ENCODE data around the gene KRTAP5-3.
"Not testable (repeated sequence)": the region's sequence is repeated elsewhere in the genome, so short reads cannot be mapped to it uniquely, and the experiment has no call there.

Gene KRTAP5-3

DNA sequence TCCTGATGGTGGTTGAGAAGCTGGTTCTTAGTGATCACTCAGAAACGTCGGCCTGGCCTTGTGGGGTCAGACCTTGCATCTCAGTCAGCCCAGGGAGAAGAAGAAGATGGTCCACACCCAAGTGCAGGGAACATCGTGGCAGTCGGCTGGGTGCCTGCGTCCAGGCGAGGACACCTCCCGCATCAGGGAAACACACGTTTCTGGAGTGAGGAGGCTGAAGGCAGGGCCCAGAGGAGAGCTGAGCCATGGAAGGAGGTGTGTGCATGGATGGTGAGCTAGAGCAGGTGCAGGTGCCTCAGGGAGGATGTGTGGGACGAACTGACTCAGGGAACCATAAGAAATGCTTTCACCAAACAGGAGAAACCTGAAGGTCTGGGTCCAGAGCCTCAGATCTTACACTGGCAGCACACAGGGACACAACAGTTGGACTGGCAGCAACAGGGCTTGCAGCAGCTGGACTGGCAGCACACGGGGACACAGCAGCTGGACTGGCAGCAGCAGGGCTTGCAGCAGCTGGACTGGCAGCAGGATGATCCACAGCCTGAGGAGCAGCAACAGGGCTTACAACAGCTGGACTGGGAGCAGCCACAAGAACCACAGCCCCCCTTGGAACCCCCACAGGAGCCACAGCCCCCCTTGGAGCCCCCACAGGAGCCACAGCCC lies 10.8 kb downstream of the KRTAP5-3 start:
- H2AFZ ChIP-seq (ENCODE audit: low read length), result no peak overlapping the region
- no peaks in the 10 kb centered on the region for H4K20me1 ChIP-seq (ENCODE audit: insufficient read depth, low read length, poor library complexity, severe bottlenecking)
- H3K4me3 ChIP-seq (ENCODE audit: low read length, poor library complexity, severe bottlenecking), result no peak overlapping the region
- H3K27me3 ChIP-seq (ENCODE audit: insufficient read depth, low read length, poor library complexity, severe bottlenecking), result no peaks in the 10 kb centered on the region
- H3K9me3 ChIP-seq (ENCODE audit: insufficient read depth, low read depth, low read length), result no peaks in the 10 kb centered on the region
- no peaks in the 10 kb centered on the region for H3K9me2 ChIP-seq (replicated peaks; ENCODE audit: low read depth, low read length)
- no peaks in the 10 kb centered on the region for H3K4me1 ChIP-seq (ENCODE audit: insufficient read depth, low read length, poor library complexity, severe bottlenecking)
- no peaks in the 10 kb centered on the region for H3F3A ChIP-seq (ENCODE audit: low read depth)
- no peak overlapping the region for H3K9ac ChIP-seq (ENCODE audit: low read depth, low read length, poor library complexity, severe bottlenecking)
- no peak overlapping the region for H3K4me2 ChIP-seq (ENCODE audit: low read depth, low read length, poor library complexity, severe bottlenecking)
- H3K36me3 ChIP-seq (ENCODE audit: insufficient read depth, low read length), result no peaks in the 10 kb centered on the region
- H3K79me2 ChIP-seq (ENCODE audit: insufficient read depth, low read length), result no peaks in the 10 kb centered on the region
- no peak for TF ChIP-seq EZH2phosphoT487 (IDR thresholded peaks at IDR 0.05; ENCODE audit: borderline replicate concordance)
- TF ChIP-seq, protein P1, sequence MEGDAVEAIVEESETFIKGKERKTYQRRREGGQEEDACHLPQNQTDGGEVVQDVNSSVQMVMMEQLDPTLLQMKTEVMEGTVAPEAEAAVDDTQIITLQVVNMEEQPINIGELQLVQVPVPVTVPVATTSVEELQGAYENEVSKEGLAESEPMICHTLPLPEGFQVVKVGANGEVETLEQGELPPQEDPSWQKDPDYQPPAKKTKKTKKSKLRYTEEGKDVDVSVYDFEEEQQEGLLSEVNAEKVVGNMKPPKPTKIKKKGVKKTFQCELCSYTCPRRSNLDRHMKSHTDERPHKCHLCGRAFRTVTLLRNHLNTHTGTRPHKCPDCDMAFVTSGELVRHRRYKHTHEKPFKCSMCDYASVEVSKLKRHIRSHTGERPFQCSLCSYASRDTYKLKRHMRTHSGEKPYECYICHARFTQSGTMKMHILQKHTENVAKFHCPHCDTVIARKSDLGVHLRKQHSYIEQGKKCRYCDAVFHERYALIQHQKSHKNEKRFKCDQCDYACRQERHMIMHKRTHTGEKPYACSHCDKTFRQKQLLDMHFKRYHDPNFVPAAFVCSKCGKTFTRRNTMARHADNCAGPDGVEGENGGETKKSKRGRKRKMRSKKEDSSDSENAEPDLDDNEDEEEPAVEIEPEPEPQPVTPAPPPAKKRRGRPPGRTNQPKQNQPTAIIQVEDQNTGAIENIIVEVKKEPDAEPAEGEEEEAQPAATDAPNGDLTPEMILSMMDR (conservative IDR thresholded peaks at IDR 0.05; ENCODE audit: low read length), result no peak

DNA sequence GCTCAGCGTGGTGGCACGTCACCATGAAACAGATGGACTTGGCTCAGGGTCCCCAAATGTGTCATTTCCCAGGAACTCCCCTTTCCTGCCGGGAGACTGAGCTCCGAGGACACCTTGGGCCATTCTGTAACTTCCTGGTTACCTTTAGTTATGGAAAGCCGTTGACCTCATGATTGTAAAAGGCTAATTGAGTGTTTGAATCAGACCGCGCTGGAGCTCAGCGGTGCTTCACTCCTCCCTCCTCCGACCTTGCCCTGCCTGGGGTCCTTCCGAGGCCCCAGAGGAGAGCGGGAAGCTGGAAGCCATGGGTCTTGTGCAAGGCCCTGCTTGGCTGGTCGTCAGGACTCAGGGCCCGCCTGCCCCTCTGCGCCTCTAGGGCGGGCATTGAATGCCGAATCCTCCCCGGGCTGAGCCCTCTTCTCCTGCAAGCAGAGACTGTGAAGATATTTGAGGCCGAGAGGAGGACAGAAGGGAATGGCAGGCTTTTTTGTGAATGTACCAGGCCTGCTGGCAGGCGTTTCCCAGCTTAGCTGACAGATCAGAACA lies 11.6 kb downstream of the KRTAP5-3 start:
- H3K4me2 ChIP-seq (ENCODE audit: low read depth, low read length, poor library complexity, severe bottlenecking); H3K9me3 ChIP-seq (ENCODE audit: insufficient read depth, low read depth, low read length); H3K27me3 ChIP-seq (ENCODE audit: insufficient read depth, low read length, poor library complexity, severe bottlenecking); H3K4me1 ChIP-seq (ENCODE audit: insufficient read depth, low read length, poor library complexity, severe bottlenecking); H2AFZ ChIP-seq (ENCODE audit: low read length); H3K36me3 ChIP-seq (ENCODE audit: insufficient read depth, low read length); H3K9ac ChIP-seq (ENCODE audit: low read depth, low read length, poor library complexity, severe bottlenecking); H4K20me1 ChIP-seq (ENCODE audit: insufficient read depth, low read length, poor library complexity, severe bottlenecking); H3F3A ChIP-seq (ENCODE audit: low read depth); H3K9me2 ChIP-seq (replicated peaks; ENCODE audit: low read depth, low read length); H3K4me3 ChIP-seq (ENCODE audit: low read length, poor library complexity, severe bottlenecking); H3K79me2 ChIP-seq (ENCODE audit: insufficient read depth, low read length): not testable (repeated sequence)

DNA sequence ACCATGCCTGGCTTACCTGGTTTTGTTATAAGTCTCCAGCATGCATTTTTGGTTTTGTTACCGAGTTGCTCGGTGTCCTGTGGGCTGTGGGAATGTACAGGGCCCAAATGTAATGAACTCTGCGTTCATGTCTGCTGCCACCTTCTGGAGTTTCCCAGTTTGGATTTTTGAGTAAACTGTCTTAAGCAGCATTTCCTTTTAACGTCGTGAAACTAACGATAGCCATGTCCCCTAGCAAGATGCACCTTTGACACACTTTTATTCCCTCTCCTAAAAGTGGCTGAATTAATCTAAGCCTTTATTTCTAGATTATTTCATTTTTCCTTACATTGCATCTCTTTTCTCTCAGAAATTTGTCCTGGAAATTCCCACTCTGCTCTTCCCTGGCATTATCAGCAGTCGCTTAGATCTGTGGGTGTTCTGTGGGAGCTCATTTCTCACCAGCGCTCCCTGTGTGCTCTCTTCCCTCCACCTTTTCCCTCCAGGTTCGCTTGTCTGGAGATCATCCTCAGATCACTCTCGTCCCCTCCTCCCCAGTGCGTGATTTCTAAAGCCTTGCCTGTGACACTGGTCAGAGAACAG lies 12.2 kb downstream of the KRTAP5-3 start:
- H3K4me3 ChIP-seq (ENCODE audit: low read length, poor library complexity, severe bottlenecking); H3K9me3 ChIP-seq (ENCODE audit: insufficient read depth, low read depth, low read length); H3K4me1 ChIP-seq (ENCODE audit: insufficient read depth, low read length, poor library complexity, severe bottlenecking); H2AFZ ChIP-seq (ENCODE audit: low read length); H3K9ac ChIP-seq (ENCODE audit: low read depth, low read length, poor library complexity, severe bottlenecking); H3K27me3 ChIP-seq (ENCODE audit: insufficient read depth, low read length, poor library complexity, severe bottlenecking); H3K36me3 ChIP-seq (ENCODE audit: insufficient read depth, low read length); H3K79me2 ChIP-seq (ENCODE audit: insufficient read depth, low read length); H3F3A ChIP-seq (ENCODE audit: low read depth); H4K20me1 ChIP-seq (ENCODE audit: insufficient read depth, low read length, poor library complexity, severe bottlenecking); H3K9me2 ChIP-seq (replicated peaks; ENCODE audit: low read depth, low read length); H3K4me2 ChIP-seq (ENCODE audit: low read depth, low read length, poor library complexity, severe bottlenecking): not testable (repeated sequence)

DNA sequence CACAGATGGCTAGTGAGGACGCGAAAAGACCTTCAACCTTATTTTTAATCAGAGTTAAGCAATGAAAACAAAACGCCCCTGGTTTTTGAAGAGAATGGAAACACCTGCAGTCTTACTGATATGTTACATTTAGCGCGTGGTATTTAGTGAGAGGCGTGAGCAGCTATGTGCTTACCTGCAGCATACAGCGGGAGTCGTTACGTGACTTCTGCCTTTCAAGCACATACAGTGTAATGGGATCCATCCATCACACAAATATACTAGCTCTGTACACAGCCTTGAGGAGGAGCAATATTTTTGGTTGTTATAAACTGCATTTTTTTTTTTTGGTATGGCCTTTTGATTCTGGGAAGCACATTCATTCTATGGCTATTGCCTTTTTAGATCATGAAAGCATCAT lies 15.6 kb downstream of the KRTAP5-3 start:
- H3K36me3 ChIP-seq (ENCODE audit: insufficient read depth, low read length), result no peaks in the 10 kb centered on the region
- H4K20me1 ChIP-seq (ENCODE audit: insufficient read depth, low read length, poor library complexity, severe bottlenecking), result no peaks in the 10 kb centered on the region
- TF ChIP-seq, protein P1 (conservative IDR thresholded peaks at IDR 0.05; ENCODE audit: low read length), result no peak
- TF ChIP-seq EZH2phosphoT487 (IDR thresholded peaks at IDR 0.05; ENCODE audit: borderline replicate concordance), result no peak
- H3F3A ChIP-seq (ENCODE audit: low read depth), result no peaks in the 10 kb centered on the region
- no peak overlapping the region for H2AFZ ChIP-seq (ENCODE audit: low read length)
- H3K4me3 ChIP-seq (ENCODE audit: low read length, poor library complexity, severe bottlenecking), result no peak overlapping the region
- H3K9me3 ChIP-seq (ENCODE audit: insufficient read depth, low read depth, low read length), result no peaks in the 10 kb centered on the region
- no peaks in the 10 kb centered on the region for H3K27me3 ChIP-seq (ENCODE audit: insufficient read depth, low read length, poor library complexity, severe bottlenecking)
- no peak overlapping the region for H3K4me2 ChIP-seq (ENCODE audit: low read depth, low read length, poor library complexity, severe bottlenecking)
- no peak overlapping the region for H3K9ac ChIP-seq (ENCODE audit: low read depth, low read length, poor library complexity, severe bottlenecking)
- H3K4me1 ChIP-seq (ENCODE audit: insufficient read depth, low read length, poor library complexity, severe bottlenecking), result no peaks in the 10 kb centered on the region
- no peaks in the 10 kb centered on the region for H3K79me2 ChIP-seq (ENCODE audit: insufficient read depth, low read length)
- H3K9me2 ChIP-seq (replicated peaks; ENCODE audit: low read depth, low read length), result no peaks in the 10 kb centered on the region

Data from Loucy (cell line).